HEK293 (cell line): ENCODE data around the gene KRT78.

Source experiments
- CTCF ChIA-PET: fragments of 350-600 bp; formaldehyde crosslinking; extraction: SDS; loops from one replicate; lab custom pipeline; 2021; ENCODE audit warnings: antibody characterized with exemption; lab: Yijun Ruan, JAX
- POLR2A ChIA-PET: fragments of 300-600 bp; formaldehyde crosslinking; extraction: SDS; loops from one replicate; lab custom pipeline; 2020; ENCODE audit warnings: antibody characterized with exemption, inconsistent platforms; lab: Yijun Ruan, JAX
- H3K27ac ChIP-seq: fragments of 200-500 bp; sonication (Bioruptor generic); 2 replicates; pipeline ENCODE4 v1.5.1; 2014; ENCODE audit warnings: low read depth, low read length, control low read depth, inconsistent platforms; ENCODE audit errors: extremely low read depth
- H3K36me3 ChIP-seq, 2 experiments: fragments of 200-500 bp in 1 of 2; sonication (Bioruptor generic) in 1 of 2; 1 replicate in 1 of 2; 2 replicates in 1 of 2; pipeline ENCODE4 v1.5.1; 2014 to 2017; ENCODE audit warnings: inconsistent platforms in 2 of 2, low read length in 2 of 2; ENCODE audit not compliant: control insufficient read depth in 2 of 2, insufficient read depth in 1 of 2
- H3K4me1 ChIP-seq: fragments of 200-500 bp; sonication (Bioruptor generic); 2 replicates; pipeline ENCODE4 v1.5.1; 2014; ENCODE audit warnings: mild to moderate bottlenecking, low read length, inconsistent platforms; ENCODE audit not compliant: control insufficient read depth, insufficient read depth
- H3K4me3 ChIP-seq: 2 replicates; pipeline ENCODE4 v1.5.1; 2011; ENCODE audit warnings: low read depth, mild to moderate bottlenecking, control low read depth, low read length, moderate library complexity
- H3K9me3 ChIP-seq: fragments of 200-500 bp; sonication (Bioruptor generic); 2 replicates; pipeline ENCODE4 v1.5.1; 2014; ENCODE audit warnings: low read depth, low read length, inconsistent platforms; ENCODE audit not compliant: control insufficient read depth, insufficient read depth
- HOXC10 ChIP-seq: sonication (generic); formaldehyde crosslinking; IDR thresholded peaks from 2 replicates; pipeline ENCODE4 v1.8.1; 2023; ENCODE audit warnings: mild to moderate bottlenecking, missing genetic modification reagents
- ZBTB1 ChIP-seq: fragments of 450-650 bp; formaldehyde crosslinking; IDR thresholded peaks from 2 replicates; pipeline ENCODE4 v1.5.1; 2016; ENCODE audit warnings: missing biosample characterization, missing genetic modification characterization
- ZFP41 ChIP-seq: fragments of 450-650 bp; formaldehyde crosslinking; IDR thresholded peaks from 2 replicates; pipeline ENCODE4 v1.5.1; 2016; ENCODE audit warnings: missing biosample characterization, missing genetic modification characterization, borderline replicate concordance
- ZFP69B ChIP-seq: fragments of 450-650 bp; formaldehyde crosslinking; IDR thresholded peaks from 2 replicates; pipeline ENCODE4 v1.5.1; 2016; ENCODE audit warnings: missing biosample characterization, missing genetic modification characterization
- ZNF140 ChIP-seq: fragments of 450-650 bp; formaldehyde crosslinking; IDR thresholded peaks from 2 replicates; pipeline ENCODE4 v1.5.1; 2016; ENCODE audit warnings: missing biosample characterization, missing genetic modification characterization
- ZNF24 ChIP-seq: fragments of 450-650 bp; formaldehyde crosslinking; IDR thresholded peaks from 2 replicates; pipeline ENCODE4 v1.5.1; 2016; ENCODE audit warnings: missing biosample characterization, missing genetic modification characterization
- ZNF311 ChIP-seq: fragments of 450-650 bp; formaldehyde crosslinking; IDR thresholded peaks from 2 replicates; pipeline ENCODE4 v1.5.1; 2017; ENCODE audit warnings: missing biosample characterization, missing genetic modification characterization, borderline replicate concordance
- ZNF37A ChIP-seq: fragments of 450-650 bp; IDR thresholded peaks from 2 replicates; pipeline ENCODE4 v1.5.1; 2018; ENCODE audit warnings: missing biosample characterization, missing genetic modification characterization
- ZNF416 ChIP-seq: fragments of 450-650 bp; formaldehyde crosslinking; IDR thresholded peaks from 2 replicates; pipeline ENCODE4 v1.5.1; 2016; ENCODE audit warnings: missing biosample characterization, missing genetic modification characterization
- ZNF558 ChIP-seq: fragments of 450-650 bp; formaldehyde crosslinking; IDR thresholded peaks from 2 replicates; pipeline ENCODE4 v1.5.1; 2016; ENCODE audit warnings: missing biosample characterization, missing genetic modification characterization
- ZNF610 ChIP-seq: fragments of 450-650 bp; formaldehyde crosslinking; IDR thresholded peaks from 2 replicates; pipeline ENCODE4 v1.5.1; 2016; ENCODE audit warnings: missing biosample characterization, missing genetic modification characterization, borderline replicate concordance
- ZNF624 ChIP-seq: fragments of 450-650 bp; formaldehyde crosslinking; IDR thresholded peaks from 2 replicates; pipeline ENCODE4 v1.5.1; 2017; ENCODE audit warnings: missing biosample characterization, missing genetic modification characterization
- ZNF629 ChIP-seq: fragments of 450-650 bp; formaldehyde crosslinking; IDR thresholded peaks from 2 replicates; pipeline ENCODE4 v1.5.1; 2017; ENCODE audit warnings: missing biosample characterization, missing genetic modification characterization
- ZNF664 ChIP-seq: fragments of 450-650 bp; formaldehyde crosslinking; IDR thresholded peaks from 2 replicates; pipeline ENCODE4 v1.5.1; 2016; ENCODE audit warnings: missing biosample characterization, missing genetic modification characterization
- TF ChIP-seq, protein P1 (sequence below): fragments of 450-650 bp; formaldehyde crosslinking; IDR thresholded peaks from 2 replicates; pipeline ENCODE4 v1.5.1; 2016; ENCODE audit warnings: missing biosample characterization, missing genetic modification characterization
- TF ChIP-seq, protein P2 (sequence below): fragments of 450-650 bp; formaldehyde crosslinking; optimal IDR thresholded peaks from 2 replicates; pipeline ENCODE3; 2016; ENCODE audit warnings: missing biosample characterization, mild to moderate bottlenecking, missing genetic modification characterization
- TF ChIP-seq, protein P3 (sequence below): fragments of 450-650 bp; formaldehyde crosslinking; IDR thresholded peaks from 2 replicates; pipeline ENCODE4 v1.5.1; 2017; ENCODE audit warnings: missing biosample characterization, missing genetic modification characterization
- TF ChIP-seq, protein P4 (sequence below): fragments of 450-650 bp; formaldehyde crosslinking; IDR thresholded peaks from 2 replicates; pipeline ENCODE4 v1.5.1; 2017; ENCODE audit warnings: missing biosample characterization, mild to moderate bottlenecking, missing genetic modification characterization, moderate library complexity
- TF ChIP-seq, protein P5 (sequence below): fragments of 450-650 bp; IDR thresholded peaks from 2 replicates; pipeline ENCODE4 v1.5.1; 2018; ENCODE audit warnings: missing biosample characterization, mild to moderate bottlenecking, missing genetic modification characterization

The KRT78 gene, protein sequence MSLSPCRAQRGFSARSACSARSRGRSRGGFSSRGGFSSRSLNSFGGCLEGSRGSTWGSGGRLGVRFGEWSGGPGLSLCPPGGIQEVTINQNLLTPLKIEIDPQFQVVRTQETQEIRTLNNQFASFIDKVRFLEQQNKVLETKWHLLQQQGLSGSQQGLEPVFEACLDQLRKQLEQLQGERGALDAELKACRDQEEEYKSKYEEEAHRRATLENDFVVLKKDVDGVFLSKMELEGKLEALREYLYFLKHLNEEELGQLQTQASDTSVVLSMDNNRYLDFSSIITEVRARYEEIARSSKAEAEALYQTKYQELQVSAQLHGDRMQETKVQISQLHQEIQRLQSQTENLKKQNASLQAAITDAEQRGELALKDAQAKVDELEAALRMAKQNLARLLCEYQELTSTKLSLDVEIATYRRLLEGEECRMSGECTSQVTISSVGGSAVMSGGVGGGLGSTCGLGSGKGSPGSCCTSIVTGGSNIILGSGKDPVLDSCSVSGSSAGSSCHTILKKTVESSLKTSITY

DNA sequence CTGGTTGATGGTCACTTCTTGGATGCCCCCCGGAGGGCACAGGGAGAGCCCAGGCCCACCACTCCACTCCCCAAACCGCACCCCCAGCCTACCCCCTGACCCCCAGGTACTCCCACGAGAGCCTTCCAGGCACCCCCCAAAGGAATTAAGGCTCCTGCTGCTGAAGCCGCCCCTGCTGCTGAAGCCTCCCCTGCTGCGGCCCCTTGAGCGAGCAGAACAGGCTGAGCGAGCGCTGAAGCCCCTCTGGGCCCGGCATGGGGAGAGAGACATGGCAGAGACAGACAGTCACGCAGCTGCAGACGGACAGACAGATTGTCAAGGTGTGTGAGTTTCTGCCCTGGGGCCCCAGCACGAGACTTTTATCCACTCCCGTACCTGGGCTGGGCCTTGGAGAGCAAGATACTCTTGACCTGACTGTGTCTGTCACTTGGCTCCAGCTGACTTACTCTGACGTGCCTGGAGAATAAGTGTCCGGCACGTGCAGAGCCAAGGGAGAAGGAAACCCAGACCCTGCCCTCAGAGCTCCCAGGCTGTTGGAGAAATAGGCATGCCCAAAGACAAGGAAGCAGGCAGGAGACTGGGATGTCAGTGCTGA is at the start of gene KRT78:
Gene KRT78 (minus strand): TSS at position 334 of the 595 bp plus-strand sequence. CDS start 64 bp downstream, at position 270.
- CTCF ChIA-PET, result no interaction called here
- TF ChIP-seq ZNF140 (tag by site-specific recombination) (no peak), ZNF610 (tag by site-specific recombination) (no peak), ZNF664 (tag by site-specific recombination) (no peak), ZNF24 (no peak), ZNF558 (tag by site-specific recombination) (no peak), HOXC10 (no peak), ZFP69B (no peak), ZNF416 (tag by site-specific recombination) (no peak), ZBTB1 (tag by site-specific recombination) (no peak), ZFP41 (tag by site-specific recombination) (no peak), ZNF311 (tag by site-specific recombination) (no peak), ZNF629 (tag by site-specific recombination) (no peak), ZNF37A (no peak), ZNF624 (tag by site-specific recombination) (no peak)
- TF ChIP-seq, protein P1, sequence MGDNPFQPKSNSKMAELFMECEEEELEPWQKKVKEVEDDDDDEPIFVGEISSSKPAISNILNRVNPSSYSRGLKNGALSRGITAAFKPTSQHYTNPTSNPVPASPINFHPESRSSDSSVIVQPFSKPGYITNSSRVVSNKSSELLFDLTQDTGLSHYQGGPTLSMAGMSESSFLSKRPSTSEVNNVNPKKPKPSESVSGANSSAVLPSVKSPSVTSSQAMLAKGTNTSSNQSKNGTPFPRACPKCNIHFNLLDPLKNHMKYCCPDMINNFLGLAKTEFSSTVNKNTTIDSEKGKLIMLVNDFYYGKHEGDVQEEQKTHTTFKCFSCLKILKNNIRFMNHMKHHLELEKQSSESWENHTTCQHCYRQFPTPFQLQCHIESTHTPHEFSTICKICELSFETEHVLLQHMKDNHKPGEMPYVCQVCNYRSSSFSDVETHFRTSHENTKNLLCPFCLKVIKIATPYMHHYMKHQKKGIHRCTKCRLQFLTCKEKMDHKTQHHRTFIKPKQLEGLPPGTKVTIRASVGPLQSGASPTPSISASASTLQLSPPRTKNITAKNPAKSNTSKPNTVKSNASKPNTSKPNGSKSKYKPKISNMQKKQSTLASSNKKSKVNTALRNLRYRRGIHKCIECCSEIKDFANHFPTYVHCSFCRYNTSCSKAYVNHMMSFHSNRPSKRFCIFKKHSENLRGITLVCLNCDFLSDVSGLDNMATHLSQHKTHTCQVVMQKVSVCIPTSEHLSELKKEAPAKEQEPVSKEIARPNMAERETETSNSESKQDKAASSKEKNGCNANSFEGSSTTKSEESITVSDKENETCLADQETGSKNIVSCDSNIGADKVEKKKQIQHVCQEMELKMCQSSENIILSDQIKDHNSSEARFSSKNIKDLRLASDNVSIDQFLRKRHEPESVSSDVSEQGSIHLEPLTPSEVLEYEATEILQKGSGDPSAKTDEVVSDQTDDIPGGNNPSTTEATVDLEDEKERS (tag by site-specific recombination), result no peak
- TF ChIP-seq, protein P2, sequence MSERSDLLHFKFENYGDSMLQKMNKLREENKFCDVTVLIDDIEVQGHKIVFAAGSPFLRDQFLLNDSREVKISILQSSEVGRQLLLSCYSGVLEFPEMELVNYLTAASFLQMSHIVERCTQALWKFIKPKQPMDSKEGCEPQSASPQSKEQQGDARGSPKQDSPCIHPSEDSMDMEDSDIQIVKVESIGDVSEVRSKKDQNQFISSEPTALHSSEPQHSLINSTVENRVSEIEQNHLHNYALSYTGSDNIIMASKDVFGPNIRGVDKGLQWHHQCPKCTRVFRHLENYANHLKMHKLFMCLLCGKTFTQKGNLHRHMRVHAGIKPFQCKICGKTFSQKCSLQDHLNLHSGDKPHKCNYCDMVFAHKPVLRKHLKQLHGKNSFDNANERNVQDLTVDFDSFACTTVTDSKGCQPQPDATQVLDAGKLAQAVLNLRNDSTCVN, result no peak
- TF ChIP-seq, protein P3, sequence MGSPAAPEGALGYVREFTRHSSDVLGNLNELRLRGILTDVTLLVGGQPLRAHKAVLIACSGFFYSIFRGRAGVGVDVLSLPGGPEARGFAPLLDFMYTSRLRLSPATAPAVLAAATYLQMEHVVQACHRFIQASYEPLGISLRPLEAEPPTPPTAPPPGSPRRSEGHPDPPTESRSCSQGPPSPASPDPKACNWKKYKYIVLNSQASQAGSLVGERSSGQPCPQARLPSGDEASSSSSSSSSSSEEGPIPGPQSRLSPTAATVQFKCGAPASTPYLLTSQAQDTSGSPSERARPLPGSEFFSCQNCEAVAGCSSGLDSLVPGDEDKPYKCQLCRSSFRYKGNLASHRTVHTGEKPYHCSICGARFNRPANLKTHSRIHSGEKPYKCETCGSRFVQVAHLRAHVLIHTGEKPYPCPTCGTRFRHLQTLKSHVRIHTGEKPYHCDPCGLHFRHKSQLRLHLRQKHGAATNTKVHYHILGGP (tag by site-specific recombination), result no peak
- TF ChIP-seq, protein P4, sequence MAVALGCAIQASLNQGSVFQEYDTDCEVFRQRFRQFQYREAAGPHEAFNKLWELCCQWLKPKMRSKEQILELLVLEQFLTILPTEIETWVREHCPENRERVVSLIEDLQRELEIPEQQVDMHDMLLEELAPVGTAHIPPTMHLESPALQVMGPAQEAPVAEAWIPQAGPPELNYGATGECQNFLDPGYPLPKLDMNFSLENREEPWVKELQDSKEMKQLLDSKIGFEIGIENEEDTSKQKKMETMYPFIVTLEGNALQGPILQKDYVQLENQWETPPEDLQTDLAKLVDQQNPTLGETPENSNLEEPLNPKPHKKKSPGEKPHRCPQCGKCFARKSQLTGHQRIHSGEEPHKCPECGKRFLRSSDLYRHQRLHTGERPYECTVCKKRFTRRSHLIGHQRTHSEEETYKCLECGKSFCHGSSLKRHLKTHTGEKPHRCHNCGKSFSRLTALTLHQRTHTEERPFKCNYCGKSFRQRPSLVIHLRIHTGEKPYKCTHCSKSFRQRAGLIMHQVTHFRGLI (tag by site-specific recombination), result no peak
- TF ChIP-seq, protein P5, sequence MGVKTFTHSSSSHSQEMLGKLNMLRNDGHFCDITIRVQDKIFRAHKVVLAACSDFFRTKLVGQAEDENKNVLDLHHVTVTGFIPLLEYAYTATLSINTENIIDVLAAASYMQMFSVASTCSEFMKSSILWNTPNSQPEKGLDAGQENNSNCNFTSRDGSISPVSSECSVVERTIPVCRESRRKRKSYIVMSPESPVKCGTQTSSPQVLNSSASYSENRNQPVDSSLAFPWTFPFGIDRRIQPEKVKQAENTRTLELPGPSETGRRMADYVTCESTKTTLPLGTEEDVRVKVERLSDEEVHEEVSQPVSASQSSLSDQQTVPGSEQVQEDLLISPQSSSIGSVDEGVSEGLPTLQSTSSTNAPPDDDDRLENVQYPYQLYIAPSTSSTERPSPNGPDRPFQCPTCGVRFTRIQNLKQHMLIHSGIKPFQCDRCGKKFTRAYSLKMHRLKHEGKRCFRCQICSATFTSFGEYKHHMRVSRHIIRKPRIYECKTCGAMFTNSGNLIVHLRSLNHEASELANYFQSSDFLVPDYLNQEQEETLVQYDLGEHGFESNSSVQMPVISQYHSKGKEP (tag by site-specific recombination), result no peak
- TF ChIP-seq, all 188 proteins: peak for 0

More for the DNA sequence above, at the start of gene KRT78:
- no peak within 1 kb of the TSS for H3K4me3 ChIP-seq
- no peak within 1 kb of the TSS for H3K27ac ChIP-seq
- H3K4me1 ChIP-seq, result no peaks in the 10 kb centered on the region
- H3K9me3 ChIP-seq, result no peaks in the 10 kb centered on the region
- POLR2A ChIA-PET, result no interaction called here
- H3K36me3 ChIP-seq, result no peaks in the 10 kb centered on the region
